ENCODE measurements around the gene SLC4A2. TPM values are rescaled to one million over a fixed set of nuclear protein-coding genes. Genes with fewer than 3 reads are reported as not detected.

Gene SLC4A2
- total and polyA plus RNA-seq, 2 experiments from 2014 or later = 167 to 188 TPM

GRCh38 chr7:151086802-151087244 lies 27.4 kb downstream of the SLC4A2 start:
- no peaks in the 10 kb centered on the region for H3K9me3 ChIP-seq (ENCODE audit: low read depth)
- H3K79me2 ChIP-seq = peaks cover 64% of the 10 kb centered on the region
- H3K27ac ChIP-seq = peak overlapping the region; percentile 83
- no peaks in the 10 kb centered on the region for H3K9me2 ChIP-seq (replicated peaks; ENCODE audit: insufficient read depth)
- H3K27me3 ChIP-seq = no peaks in the 10 kb centered on the region
- peak; percentile 55 for DNase-seq (ENCODE audit: low spot score)
- no peak for TF ChIP-seq CTCF (IDR thresholded peaks at IDR 0.05; ENCODE audit: poor library complexity)
- TF ChIP-seq EZH2 (IDR thresholded peaks at IDR 0.05; ENCODE audit: borderline replicate concordance) = no peak
- no peak for TF ChIP-seq EZH2phosphoT487 (IDR thresholded peaks at IDR 0.05; ENCODE audit: low read depth, severe bottlenecking, unreplicated experiment)
- H2AFZ ChIP-seq = peak overlapping the region; percentile 66
- WGBS (ENCODE audit: low lambda C conversion rate, missing lambda C conversion rate) = 1% methylated on average over 34 of the region's 56 CpGs
- no peaks in the 10 kb centered on the region for H3K36me3 ChIP-seq (replicated peaks; ENCODE audit: insufficient read depth, low read depth)
- H4K20me1 ChIP-seq (ENCODE audit: insufficient read depth, poor library complexity, severe bottlenecking) = peaks cover 39% of the 10 kb centered on the region
- peak overlapping the region; percentile 100 for H3K4me2 ChIP-seq
- peak overlapping the region; percentile 95 for H3K4me3 ChIP-seq
- peaks cover 52% of the 10 kb centered on the region for H3K4me1 ChIP-seq (ENCODE audit: insufficient read depth)

DNA sequence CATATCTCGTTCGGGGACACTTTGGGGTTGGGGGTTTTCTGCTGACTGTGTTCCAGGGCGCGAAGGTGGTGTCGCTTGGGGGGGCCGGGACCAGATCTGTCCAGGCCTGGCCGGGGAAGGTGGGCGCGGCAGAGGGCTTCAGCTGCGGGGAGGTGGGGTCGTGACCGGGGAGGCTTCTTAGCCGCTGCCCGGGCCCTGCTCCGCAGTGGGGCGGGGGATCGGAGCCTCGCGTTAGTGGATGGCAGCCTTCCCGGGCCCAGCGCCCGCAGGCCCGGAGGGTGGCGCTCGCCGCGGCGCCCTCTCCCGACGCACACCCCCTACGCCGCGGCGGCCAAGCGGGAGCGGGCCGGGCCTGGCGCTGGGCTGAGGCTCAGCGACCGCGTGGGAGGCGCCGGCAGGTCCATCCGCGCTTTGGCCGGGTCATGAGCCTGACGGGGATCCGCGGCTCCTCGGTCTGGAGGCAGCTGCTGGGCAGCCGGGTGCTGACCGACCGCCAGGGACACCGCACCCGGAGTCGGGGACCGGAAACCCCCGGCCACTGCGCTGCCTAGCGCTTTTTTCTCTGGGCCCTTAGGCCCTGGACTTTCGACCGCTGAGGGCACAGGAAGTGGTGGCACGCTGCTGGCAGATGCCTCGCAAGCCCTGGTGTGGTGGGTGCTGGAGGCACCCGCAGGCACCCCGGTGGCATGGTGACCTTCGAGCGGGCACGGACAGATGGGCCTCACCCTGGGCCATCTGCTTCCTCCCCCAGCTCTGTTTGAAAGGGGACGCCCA lies 28.0 kb downstream of the SLC4A2 start:
- 3% methylated on average over 52 of the region's 70 CpGs for WGBS (ENCODE audit: low lambda C conversion rate, missing lambda C conversion rate)
- Histone ChIP-seq H3K4me1 (ENCODE audit: insufficient read depth) (peaks cover 46% of the 10 kb centered on the region), H2AFZ (peak overlapping the region; percentile 66)

DNA sequence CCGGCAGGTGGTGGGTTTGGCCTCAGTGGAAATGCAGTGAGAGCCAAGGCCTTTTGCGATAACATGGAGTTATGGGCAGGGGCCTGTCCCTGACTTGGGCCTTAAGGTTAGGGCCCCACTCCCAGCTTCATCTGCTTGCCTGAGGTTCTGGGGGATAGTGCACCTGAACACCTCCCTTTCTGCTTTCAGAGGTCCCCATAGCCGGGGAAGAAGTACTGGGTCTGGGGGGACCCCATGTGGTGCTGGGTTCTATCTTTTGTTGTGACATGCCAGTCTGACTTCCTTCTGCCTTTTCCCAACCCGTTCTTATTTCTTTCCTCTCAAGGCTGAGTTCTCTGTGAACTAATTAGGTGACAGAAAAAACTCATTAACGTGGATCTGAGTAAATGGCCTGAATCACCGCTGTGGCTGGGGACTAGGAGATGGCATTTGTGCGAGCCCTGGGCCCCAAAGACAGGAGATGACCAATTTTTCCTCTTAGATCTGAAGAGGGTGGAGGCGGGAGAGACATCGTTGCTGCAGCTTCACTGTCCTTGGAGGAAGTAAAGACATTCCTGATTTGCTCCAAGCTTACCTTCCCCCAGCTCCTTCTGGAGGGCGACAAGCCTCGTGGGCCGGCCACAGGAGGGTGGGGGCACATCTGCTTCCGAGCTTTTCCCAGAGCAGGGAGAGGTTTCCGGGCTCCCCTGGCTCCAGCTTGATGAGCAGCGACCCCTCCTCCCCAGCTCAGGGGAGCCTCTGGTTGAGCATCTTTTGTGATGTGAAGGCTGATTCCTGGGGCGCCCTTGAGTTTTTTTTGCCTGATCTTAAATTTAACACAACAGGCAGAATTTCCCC lies 28.8 kb downstream of the SLC4A2 start:
- TF ChIP-seq CTCF (IDR thresholded peaks at IDR 0.05; ENCODE audit: poor library complexity) (no peak), EZH2 (IDR thresholded peaks at IDR 0.05; ENCODE audit: borderline replicate concordance) (no peak), EZH2phosphoT487 (IDR thresholded peaks at IDR 0.05; ENCODE audit: low read depth, severe bottlenecking, unreplicated experiment) (no peak)
- DNase-seq (ENCODE audit: low spot score) = no peak
- Histone ChIP-seq H3K27ac (peak overlapping the region; percentile 83), H3K4me2 (peak overlapping the region; percentile 100), H3K36me3 (replicated peaks; ENCODE audit: insufficient read depth, low read depth) (no peaks in the 10 kb centered on the region), H3K9me2 (replicated peaks; ENCODE audit: insufficient read depth) (no peaks in the 10 kb centered on the region), H4K20me1 (ENCODE audit: insufficient read depth, poor library complexity, severe bottlenecking) (peaks cover 52% of the 10 kb centered on the region), H3K79me2 (peaks cover 65% of the 10 kb centered on the region), H3K27me3 (no peaks in the 10 kb centered on the region), H2AFZ (no peak overlapping the region), H3K4me1 (ENCODE audit: insufficient read depth) (peaks cover 43% of the 10 kb centered on the region), H3K9me3 (ENCODE audit: low read depth) (no peaks in the 10 kb centered on the region), H3K4me3 (peak overlapping the region; percentile 95)
- WGBS (ENCODE audit: low lambda C conversion rate, missing lambda C conversion rate) = 46% methylated on average over 16 of the region's 16 CpGs

More for the DNA sequence above, 28.0 kb downstream of the SLC4A2 start:
- no peak for TF ChIP-seq EZH2 (IDR thresholded peaks at IDR 0.05; ENCODE audit: borderline replicate concordance)
- TF ChIP-seq EZH2phosphoT487 (IDR thresholded peaks at IDR 0.05; ENCODE audit: low read depth, severe bottlenecking, unreplicated experiment) = no peak
- peak; percentile 38 for TF ChIP-seq CTCF (IDR thresholded peaks at IDR 0.05; ENCODE audit: poor library complexity)
- H3K9me3 ChIP-seq (ENCODE audit: low read depth) = no peaks in the 10 kb centered on the region
- H3K27me3 ChIP-seq = no peaks in the 10 kb centered on the region
- peaks cover 64% of the 10 kb centered on the region for H3K79me2 ChIP-seq
- no peaks in the 10 kb centered on the region for H3K9me2 ChIP-seq (replicated peaks; ENCODE audit: insufficient read depth)
- peak overlapping the region; percentile 95 for H3K4me3 ChIP-seq
- peak; percentile 84 for DNase-seq (ENCODE audit: low spot score)
- H4K20me1 ChIP-seq (ENCODE audit: insufficient read depth, poor library complexity, severe bottlenecking) = peaks cover 45% of the 10 kb centered on the region
- H3K27ac ChIP-seq = peak overlapping the region; percentile 83
- peak overlapping the region; percentile 100 for H3K4me2 ChIP-seq
- no peaks in the 10 kb centered on the region for H3K36me3 ChIP-seq (replicated peaks; ENCODE audit: insufficient read depth, low read depth)

Measured in hepatocyte (in vitro differentiated cells).